Psoas muscle (tissue), 8 donors: ENCODE results near the gene WEE2. TPM values are rescaled to one million over a fixed set of nuclear protein-coding genes. Genes with fewer than 3 reads are reported as not detected.

Experiments used
- ATAC-seq, 4 donors: fragments of 200-7000 bp; cut with Tn5 transposase; one replicate each; pipeline ENCODE4 v1.9.1; 2020; ENCODE audit warnings: moderate library complexity in 3 of 4, mild to moderate bottlenecking in 2 of 4
- DNase-seq, 2 donors: peaks; one replicate each; pipeline ENCODE4 v3.0.0-alpha.2; 2020
- H3K27ac ChIP-seq: fragments of 200-600 bp; one replicate; pipeline ENCODE4 v1.8.0; 2022
- H3K27me3 ChIP-seq, 3 donors: fragments of 200-600 bp in 1 of 3; one replicate each; pipeline versions ENCODE4 v1.6.1 to v1.8.0; 2013 to 2022; ENCODE audit warnings: low read length in 2 of 3, mild to moderate bottlenecking in 2 of 3, moderate library complexity in 1 of 3; ENCODE audit not compliant: insufficient read depth in 3 of 3
- H3K36me3 ChIP-seq, 2 donors: fragments of 200-600 bp in 1 of 2; one replicate each; pipeline versions ENCODE4 v1.6.1 to v1.8.0; 2013 to 2022; ENCODE audit warnings: low read depth in 1 of 2, mild to moderate bottlenecking in 1 of 2, moderate library complexity in 1 of 2; ENCODE audit not compliant: insufficient read depth in 1 of 2
- H3K4me1 ChIP-seq: fragments of 200-600 bp; one replicate; pipeline ENCODE4 v1.8.0; 2022
- H3K4me3 ChIP-seq: fragments of 200-600 bp; one replicate; pipeline ENCODE4 v1.8.0; 2022; ENCODE audit warnings: mild to moderate bottlenecking
- H3K9me3 ChIP-seq: fragments of 200-600 bp; one replicate; pipeline ENCODE4 v1.8.0; 2022
- WGBS, 3 donors: extraction: QIAGEN DNeasy Blood & Tissue Kit; methylation state at CpG; one replicate each; pipeline versions ENCODE4 v1.1.6 to v1.1.7; 2013; 5-methylcytosine and 5-hydroxymethylcytosine counted together
- intact Hi-C, 2 donors: fragments of 100-400 bp; cut with DNase I; formaldehyde crosslinking; loops; one replicate each; pipeline versions ENCODE4 v1.11.0 to v1.14.2; 2022
- long read RNA-seq, 2 donors: library from polyadenylated mRNA; unstranded; transcript quantifications; one replicate each; pipeline ENCODE4 v2.0.0, GENCODE V29; 2021
- polyA plus RNA-seq, 3 donors: library from polyadenylated mRNA; stranded (reverse); fragments of 200-250 nt; gene quantifications; one replicate each; pipeline ENCODE4 v1.2.3, GENCODE V29; 2013
- total RNA-seq, 4 donors: library from RNA; stranded (reverse); fragmentation: NEBNext Ultra II Directional in 2 of 4; extraction: Animal tissue kit (Norgen Biotek cat#: 25700) in 2 of 4; gene quantifications; one replicate each; pipeline versions ENCODE4 v1.2.1 to v1.2.4, GENCODE V29; 2021 to 2023
- TF ChIP-seq, protein P1 (sequence below): fragments of 200-600 bp; IDR thresholded peaks from one replicate; pipeline ENCODE4 v1.8.0; 2022; ENCODE audit warnings: antibody characterized with exemption
- donor health status: healthy with polysubstance abuse.
- donor health status: DM: no; HTN: no; CAD: no; lungs with moderate emphysema.
- donor health status: Bipolar disorder and iron deficiency.
- donor health status: healthy.
- donor health status: DM: yes; HTN: yes; CAD: no.
- donor health status: DM: no; HTN: no; CAD: no.
- donor health status: DM: no; HTN: no; CAD: no.
- donor health status: DM: yes; HTN: yes; CAD: no.

WEE2 gene
- total RNA-seq, result not detected
- polyA plus RNA-seq, result not detected
- long read RNA-seq, donor 1, result 0 reads
- long read RNA-seq, donor 2, result 0 reads

DNA sequence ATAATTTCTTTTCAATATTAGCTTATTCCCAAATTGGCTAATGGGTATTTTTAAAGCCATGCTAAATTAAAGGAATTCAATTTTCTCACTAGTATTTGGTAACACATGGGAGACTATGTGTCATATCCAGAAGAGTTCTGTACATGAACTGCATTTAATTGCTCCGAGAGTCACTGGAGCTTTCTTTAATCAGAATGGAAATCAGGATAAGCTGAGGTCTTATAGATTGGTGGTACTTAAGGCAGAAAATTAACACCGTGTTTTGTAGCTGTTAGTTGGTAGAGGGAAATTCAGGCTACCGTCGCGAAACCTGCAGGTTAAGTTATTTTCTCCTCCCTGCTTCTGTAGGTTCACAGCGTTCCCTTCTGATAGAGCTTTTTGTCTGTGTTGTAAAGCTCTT, at the start of gene WEE2:
WEE2 (plus strand) TSS at position 3 of the 400 bp plus-strand sequence. CDS start 406 bp downstream, outside the sequence.
- no peaks in the 10 kb centered on the region for H3K36me3 ChIP-seq
- H3K4me3 ChIP-seq, result no peak within 1 kb of the TSS
- no peaks in the 10 kb centered on the region for H3K9me3 ChIP-seq
- intact Hi-C loops, result no loop called here
- no peaks in the 10 kb centered on the region for H3K4me1 ChIP-seq
- no peak for ATAC-seq
- H3K27ac ChIP-seq, result no peak within 1 kb of the TSS
- 88 to 90% (median 89%) methylated on average over 6 of the region's 6 CpGs for WGBS, 3 donors
- TF ChIP-seq, protein P1, sequence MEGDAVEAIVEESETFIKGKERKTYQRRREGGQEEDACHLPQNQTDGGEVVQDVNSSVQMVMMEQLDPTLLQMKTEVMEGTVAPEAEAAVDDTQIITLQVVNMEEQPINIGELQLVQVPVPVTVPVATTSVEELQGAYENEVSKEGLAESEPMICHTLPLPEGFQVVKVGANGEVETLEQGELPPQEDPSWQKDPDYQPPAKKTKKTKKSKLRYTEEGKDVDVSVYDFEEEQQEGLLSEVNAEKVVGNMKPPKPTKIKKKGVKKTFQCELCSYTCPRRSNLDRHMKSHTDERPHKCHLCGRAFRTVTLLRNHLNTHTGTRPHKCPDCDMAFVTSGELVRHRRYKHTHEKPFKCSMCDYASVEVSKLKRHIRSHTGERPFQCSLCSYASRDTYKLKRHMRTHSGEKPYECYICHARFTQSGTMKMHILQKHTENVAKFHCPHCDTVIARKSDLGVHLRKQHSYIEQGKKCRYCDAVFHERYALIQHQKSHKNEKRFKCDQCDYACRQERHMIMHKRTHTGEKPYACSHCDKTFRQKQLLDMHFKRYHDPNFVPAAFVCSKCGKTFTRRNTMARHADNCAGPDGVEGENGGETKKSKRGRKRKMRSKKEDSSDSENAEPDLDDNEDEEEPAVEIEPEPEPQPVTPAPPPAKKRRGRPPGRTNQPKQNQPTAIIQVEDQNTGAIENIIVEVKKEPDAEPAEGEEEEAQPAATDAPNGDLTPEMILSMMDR, result no peak
- DNase-seq, result no peak
- H3K27me3 ChIP-seq, result no peaks in the 10 kb centered on the region

DNA sequence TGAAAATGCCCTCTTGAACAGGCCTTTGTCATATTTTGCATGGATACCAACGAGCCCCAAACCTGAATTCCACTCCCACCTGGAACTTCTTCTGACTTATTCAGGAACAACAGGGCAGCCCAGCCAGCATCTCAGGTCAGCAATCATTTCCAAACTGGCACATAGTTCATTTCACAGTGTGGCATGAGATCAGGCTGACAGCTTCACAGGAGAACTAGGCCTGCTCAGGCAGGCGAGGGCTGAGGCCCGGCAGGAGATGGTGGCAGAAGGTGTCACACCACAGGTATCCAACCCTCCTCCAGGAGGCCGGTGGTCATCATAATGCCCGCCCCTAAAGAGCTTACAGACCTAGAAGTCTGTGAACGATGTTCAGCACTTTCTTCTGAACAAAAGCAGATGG, 48.7 kb upstream of the WEE2 start:
- ATAC-seq (no peak), DNase-seq (no peak)
- Histone ChIP-seq H3K36me3 (peaks cover 5 to 73% of the 10 kb centered on the region in 2 donors), H3K27ac (no peak overlapping the region), H3K4me3 (no peak overlapping the region), H3K4me1 (no peaks in the 10 kb centered on the region), H3K9me3 (no peaks in the 10 kb centered on the region), H3K27me3 (no peaks in the 10 kb centered on the region)
- intact Hi-C loops, result loop anchor here in 1 of 2 donors (10.0 kb wide), 1 partner anchor 845 kb away; no protein-coding TSS in a partner anchor
- TF ChIP-seq, protein P1, result no peak
- WGBS, 3 donors, result 80 to 90% (median 84%) methylated on average over 6 of the region's 6 CpGs

DNA sequence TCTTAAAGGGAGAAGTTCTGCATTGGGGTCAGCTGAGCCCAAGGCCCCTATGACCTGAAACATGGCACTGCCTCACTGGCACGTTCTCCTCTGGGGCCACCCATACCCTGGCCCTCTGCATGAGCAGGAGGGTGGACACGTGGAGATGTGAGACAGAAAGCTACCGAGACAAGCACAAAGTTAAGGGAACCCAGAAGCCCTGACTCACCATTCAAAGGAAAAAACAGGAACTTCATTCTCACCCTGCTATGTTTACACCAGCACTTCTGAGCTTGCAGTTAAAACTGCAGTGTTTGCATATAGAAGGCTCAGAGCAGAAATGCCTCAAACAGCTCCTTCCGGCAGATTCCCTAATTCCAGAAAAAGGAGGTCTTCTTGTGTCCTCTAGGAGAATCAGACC, 47.9 kb upstream of the WEE2 start:
- Histone ChIP-seq H3K36me3 (peaks cover 7 to 81% of the 10 kb centered on the region in 2 donors), H3K27ac (no peak overlapping the region), H3K4me3 (no peak overlapping the region), H3K9me3 (no peaks in the 10 kb centered on the region), H3K4me1 (no peaks in the 10 kb centered on the region), H3K27me3 (no peaks in the 10 kb centered on the region)
- WGBS, 3 donors, result 73 to 83% (median 79%) methylated on average over 4 of the region's 4 CpGs
- DNase-seq (no peak), ATAC-seq (peak in 1 of 4 donors; percentile 37)
- intact Hi-C loops, result no loop called here
- TF ChIP-seq, protein P1, result no peak

DNA sequence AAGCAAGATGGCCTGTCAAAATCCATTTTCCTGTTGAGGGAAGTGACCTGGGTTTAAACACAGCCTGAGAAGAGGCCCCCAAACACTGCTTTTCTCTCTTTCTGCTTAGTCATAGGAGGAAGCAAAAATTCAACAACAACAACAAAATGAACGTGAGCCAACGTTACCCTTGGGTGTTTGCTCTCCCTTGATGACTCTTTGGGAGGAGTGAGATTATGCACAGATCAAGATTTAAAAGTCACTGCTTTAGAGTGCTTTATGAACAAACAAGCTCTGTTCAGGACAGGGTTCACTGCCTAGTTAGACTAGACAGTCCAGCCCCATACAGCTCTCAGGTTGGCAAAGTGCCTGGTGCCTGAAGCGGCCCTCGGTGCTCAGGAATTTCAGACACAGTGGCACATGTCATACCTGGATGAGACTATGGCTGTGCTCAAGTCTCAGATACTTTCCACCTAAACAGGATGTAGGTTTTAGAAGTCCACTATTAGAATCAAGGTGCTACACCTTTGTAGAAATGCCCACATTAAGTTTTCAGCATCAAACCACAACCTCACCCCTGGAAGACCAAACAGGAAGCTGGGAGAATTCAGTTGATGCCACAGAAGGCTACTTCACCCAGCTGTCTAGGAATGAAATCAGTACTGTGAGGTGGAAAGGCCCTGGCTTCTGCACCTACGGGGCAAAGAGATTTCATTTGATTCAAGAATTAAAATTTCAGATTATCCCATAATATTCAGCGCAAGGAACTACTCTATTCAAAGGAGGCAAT, 44.9 kb upstream of the WEE2 start:
- TF ChIP-seq, protein P1, result no peak
- H3K27ac ChIP-seq, result no peak overlapping the region
- intact Hi-C loops, result no loop called here
- ATAC-seq (no peak), DNase-seq (no peak)
- peaks cover 7 to 73% of the 10 kb centered on the region in 2 donors for H3K36me3 ChIP-seq
- H3K4me1 ChIP-seq, result no peaks in the 10 kb centered on the region
- H3K4me3 ChIP-seq, result no peak overlapping the region
- no peaks in the 10 kb centered on the region for H3K27me3 ChIP-seq
- H3K9me3 ChIP-seq, result no peaks in the 10 kb centered on the region
- 54 to 61% (median 60%) methylated on average over 6 of the region's 6 CpGs for WGBS, 3 donors
